Right renal pelvis (tissue), 4 donors: ENCODE measurements around the gene RTL1. TPM values are rescaled to one million over a fixed set of nuclear protein-coding genes. Genes with fewer than 3 reads are reported as not detected.

Experiments used
- DNase-seq, 4 donors: peaks; one replicate each; pipeline ENCODE4 v3.0.0-alpha.2; 2013; ENCODE audit warnings: low read depth in 4 of 4, low spot score in 3 of 4, missing footprints in 1 of 4
- polyA plus RNA-seq, 4 donors: library from polyadenylated mRNA; unstranded; fragments of 120-200 nt; gene quantifications; one replicate each; pipeline ENCODE4 v1.2.1, GENCODE V29; 2013; ENCODE audit not compliant: insufficient read length in 4 of 4

Gene RTL1
- polyA plus RNA-seq, 4 donors, result 0.06 to 0.08 TPM; not detected in 2

DNA sequence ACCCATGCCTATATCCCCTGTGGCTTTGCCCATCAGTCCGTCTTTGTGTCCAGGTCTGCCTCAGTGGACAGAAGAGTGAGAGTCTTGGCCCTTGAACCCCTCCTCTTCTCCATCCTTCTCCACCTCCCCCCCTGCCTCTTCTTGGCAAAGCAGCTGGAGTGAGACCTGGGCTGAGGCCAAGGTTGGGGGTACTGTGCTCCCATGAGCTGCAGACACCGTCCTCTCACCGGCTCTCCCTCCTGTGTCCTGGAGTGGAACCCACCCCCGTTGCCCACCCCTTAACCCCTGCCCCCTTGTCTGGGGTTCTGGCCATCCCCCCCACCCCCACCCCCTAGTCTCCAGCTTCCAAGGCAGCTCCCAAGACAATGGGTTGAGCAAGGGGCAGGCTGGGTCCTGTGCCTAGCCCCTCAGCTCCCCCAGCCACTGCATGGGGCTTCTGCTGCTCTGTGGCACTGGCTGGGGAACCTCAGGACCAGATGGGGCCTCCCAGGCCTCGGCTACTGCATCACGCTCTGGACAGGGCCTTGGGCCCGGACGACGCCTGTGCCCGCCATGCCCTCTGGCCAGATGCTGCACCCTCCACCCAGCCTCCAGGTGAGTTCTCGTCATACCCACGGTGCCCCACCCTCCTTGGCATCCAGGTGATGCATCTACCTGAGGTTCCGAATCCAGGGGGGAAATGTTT lies 35.7 kb downstream of the RTL1 start:
- no peak for DNase-seq

DNA sequence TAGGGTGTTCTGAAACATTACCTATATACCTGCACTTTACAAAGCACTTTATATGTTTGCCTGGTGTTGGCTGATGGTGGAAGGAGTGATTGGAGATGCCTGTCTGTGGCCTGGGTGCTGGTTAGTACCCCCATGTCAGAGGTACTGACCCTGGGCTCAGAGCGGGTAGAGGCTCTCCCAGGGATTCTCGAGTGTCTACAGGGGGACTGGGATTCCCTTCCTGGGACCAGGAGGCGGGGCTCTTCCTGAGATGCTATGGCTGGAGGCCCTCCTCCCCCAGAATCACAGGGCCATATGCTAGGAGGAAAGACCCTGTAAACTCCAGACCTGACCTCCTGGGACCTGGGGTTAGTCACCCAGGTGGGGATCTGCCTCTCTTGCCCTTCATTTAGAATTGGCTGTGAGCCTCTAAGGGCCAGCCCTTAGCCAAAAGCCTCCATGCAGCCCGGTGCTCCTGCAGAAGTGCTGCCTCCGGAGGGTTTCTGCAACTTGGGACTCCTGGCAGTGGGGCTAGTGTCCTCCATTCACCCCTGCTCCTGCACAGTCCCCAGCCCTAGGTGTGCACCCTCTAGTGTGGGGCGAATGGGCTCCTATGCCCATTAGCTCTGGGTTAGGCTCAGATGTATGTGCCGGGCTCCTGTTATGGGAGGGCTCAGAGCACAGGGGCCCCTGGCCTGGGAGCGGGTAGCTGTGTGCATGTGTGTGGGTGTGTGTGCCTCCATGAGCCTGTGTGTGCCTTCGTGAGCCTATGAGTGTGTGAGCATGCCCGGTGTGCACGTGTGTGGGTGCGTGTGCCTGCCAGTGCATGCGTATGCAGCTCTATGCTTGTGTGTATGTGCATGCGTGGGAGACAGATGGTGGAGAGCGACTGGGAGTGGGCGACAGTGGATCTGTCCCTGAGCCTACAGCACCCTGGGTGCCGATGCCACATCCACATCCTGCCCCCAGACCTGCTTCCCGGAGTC lies 36.6 kb downstream of the RTL1 start:
- no peak for DNase-seq

DNA sequence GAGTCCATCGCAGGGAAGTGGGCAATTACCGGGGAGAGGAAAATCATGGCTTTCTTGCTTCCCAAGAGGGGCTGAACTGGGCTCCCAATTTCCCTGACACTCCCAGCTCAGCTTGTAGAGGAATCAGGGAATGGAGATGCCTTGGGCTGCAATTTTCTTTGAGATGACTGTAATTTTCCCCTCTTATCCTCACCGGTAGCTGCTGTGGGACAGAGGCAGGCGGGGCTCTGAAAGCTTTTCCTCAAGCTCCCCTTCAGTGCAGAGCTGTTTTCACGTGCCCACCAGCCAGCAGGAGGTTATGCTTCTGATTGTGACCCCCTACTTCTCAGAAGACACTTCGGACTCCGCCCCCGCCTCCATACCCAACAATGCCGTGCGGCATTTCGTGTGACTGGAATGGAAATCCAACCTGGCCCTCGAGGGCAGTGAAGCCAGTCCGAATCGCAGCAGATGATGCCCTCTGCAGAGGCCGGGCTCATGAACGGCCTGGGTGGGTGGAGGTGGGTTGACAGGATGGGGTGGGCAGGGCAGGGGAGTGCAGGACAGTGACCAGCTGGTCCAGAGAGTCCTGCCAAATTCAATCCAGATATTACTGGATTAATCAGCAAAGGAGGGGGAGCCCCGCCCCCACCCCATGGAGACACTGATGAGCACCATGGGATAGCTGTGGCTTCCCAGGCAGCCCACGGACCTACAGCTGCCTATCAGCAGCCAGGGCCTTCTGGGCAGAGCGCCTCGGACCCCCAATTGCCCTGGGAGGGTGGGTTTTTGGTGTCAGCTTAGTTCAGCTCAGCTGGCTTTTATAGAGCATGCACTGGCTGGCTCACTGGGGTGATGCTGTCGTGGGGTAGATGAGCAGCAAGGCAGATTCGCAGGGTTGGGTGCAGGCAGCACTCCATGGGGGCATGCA lies 37.6 kb downstream of the RTL1 start:
- DNase-seq, result no peak

DNA sequence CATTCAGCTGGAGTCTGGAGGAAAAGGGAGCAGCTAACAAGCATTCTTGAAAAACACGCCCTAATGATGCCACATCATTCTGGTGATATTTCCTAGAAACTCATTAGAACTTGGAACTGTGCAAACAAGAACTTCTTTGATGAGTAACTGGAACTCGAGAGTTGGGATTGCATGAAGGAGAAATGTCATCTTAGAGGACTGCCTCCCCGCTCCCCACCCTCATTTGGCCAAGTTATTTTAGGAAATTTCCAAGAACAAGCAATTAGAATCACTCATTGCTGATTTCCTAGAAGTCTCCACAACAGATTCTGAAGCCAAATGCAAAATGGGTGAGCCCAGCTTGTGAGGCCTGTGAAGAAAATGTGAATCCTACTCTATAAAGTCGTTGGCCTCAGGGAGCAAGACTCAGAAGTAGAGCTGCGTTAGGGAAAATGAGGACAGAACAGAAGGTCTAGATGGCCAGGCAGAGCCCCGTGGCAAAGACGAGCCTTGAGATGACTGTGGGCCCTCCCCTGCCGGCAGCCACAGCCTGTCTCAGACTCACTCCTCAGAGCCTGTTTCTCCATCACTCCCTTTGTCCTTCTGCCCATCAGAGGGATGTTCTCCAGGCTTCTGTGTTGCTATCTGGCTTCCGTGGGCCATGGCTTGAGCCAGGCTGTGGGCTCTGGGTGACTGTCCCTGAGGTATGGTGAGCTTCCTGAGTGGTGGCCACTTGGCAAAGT lies 38.4 kb downstream of the RTL1 start:
- no peak for DNase-seq

DNA sequence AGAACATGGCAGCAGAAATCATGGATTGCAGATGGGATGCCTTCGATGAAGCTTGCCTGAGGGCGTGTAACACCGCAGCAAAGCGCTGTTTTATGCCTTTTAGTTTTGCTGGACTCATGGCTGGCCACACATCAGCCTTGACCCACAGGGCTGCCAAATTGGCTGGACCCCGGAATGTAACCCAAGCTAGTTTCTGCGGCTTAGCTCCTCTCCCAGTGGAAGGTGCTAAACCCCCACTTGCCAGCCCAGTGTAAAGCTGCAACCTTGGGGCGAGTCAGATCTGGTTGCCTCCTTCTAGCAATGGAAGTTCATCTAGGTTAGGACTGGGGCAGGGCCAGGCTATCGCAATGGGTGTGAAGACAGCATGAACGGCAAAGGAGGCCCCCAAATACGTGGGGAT lies 39.3 kb downstream of the RTL1 start:
- no peak for DNase-seq

DNA sequence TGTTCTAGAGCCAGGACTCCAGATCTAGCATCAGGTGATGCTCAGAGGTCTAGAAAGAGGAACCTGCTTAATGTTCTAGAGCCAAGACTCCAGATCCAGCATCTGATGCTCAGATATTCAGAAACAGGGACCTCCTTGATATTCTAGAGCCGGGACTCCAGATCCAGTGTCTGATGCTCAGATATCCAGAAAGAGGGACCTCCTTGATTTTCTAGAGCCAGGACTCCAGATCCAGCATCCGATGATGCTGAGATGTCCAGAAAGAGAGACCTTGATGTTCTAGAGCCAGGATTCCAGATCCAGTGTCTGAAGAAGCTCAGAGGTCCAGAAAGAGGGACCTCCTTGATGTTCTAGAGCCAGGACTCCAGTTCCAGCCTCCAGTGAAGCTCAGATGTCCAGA lies 40.7 kb downstream of the RTL1 start:
- no peak for DNase-seq

DNA sequence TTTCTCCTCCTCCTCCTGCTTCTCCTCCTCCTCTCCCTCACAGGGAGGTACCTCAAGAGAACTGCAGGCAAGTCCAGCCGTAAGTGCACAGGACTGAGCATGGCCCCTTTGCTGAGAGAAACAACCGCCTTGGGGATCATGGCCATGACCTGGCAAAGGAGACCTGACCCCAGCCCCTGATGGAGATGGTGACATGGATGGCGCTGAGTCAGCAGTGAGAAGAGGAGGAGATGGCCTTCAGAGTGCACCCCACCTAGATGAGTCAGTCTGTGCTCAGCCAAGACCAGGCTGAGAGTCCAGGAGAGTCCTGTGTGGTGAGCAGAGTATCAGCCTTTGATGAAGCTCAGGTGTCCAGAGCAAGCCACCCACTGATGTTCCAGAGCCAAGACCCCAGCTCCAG lies 41.2 kb downstream of the RTL1 start:
- DNase-seq, result no peak

DNA sequence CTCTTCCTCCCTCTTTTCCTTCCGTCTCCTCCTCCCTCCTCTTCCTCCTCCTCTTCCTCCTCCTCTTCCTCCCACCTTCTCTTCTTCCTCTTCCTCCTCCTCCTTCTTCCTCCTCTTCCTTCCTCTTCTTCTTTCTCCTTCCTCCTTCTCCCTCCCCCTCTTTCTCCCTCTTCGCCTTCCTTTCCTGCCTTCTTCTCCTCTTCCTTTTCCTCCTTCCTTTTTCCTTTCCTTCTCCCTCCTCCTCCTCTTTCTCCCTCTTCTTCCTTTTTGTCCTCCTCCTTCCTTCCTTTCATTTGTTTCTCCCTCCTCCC lies 41.6 kb downstream of the RTL1 start:
- no peak for DNase-seq

DNA sequence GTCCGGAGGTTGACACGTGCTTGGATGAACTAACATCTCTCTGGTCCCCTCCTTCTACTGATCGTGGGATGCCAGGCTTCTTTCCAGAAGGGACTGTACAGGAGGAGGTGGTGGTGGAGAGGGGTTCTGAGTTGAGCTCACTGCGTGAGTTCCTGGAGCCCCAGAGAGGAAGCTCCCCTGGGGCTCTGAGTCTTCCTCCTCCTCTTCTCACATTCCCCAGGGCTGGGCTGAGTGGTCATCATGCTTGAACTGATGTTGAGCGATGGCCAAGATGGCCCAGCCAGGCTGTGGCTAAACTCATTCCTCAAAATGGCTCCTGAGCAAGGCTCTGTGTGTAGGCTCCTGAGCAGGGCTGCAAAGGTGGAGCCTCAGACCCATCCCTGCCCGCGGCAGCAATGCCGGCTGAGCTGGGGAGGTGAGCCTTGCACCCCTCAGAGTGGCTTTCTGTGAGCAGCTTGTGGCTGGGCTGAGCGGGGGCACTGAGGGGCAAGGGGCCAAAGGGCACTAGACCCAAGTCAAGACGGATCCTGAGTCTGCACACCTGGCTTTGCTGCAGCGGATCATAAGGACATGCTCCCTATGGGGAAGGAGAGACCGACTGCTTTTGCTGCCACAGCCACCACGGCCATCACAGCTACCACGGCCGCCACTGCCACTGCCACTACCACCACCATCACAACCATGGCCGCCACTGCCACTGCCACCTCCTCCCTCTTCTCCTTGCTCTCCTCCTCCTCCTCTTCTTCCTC lies 42.2 kb downstream of the RTL1 start:
- DNase-seq, result no peak

DNA sequence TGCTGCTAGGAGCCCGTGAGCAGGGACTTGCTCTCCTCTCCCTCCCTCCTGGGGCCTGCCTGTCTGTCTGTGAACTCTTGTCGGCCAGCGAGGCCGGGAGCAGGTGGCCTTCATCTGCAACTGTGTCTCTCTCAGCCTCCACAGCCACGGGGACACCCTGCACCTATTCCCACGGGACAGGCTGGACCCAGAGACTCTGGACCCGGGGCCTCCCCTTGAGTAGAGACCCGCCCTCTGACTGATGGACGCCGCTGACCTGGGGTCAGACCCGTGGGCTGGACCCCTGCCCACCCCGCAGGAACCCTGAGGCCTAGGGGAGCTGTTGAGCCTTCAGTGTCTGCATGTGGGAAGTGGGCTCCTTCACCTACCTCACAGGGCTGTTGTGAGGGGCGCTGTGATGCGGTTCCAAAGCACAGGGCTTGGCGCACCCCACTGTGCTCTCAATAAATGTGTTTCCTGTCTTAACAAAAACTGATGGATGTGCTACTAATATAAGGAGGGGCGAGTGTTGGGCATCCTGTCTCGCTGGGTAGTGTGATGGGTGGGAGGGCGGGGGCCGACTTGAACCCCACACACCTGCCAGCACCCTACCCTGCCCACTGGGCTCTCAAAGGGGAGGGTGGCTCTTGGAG lies 42.9 kb downstream of the RTL1 start:
- DNase-seq, result no peak

DNA sequence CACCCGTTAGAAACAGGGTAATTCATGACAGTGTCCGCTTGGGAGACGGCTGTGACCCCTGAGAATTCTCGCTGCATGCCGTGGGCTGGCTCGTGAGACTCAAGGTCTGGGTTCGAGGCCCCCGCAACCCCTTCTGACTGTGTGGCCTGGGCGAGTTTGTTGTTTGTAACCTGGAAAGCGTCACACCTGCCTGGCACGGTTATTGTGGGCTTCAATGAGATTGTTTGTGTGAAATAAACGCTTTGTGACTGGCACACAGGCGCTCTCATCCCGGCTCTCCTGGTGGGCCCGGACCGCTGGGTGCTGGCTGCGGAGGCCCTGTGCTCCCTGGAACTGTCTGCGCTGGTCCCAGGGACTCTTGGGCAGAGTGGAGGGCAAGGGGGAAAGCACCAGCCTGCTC lies 43.7 kb downstream of the RTL1 start:
- no peak for DNase-seq

DNA sequence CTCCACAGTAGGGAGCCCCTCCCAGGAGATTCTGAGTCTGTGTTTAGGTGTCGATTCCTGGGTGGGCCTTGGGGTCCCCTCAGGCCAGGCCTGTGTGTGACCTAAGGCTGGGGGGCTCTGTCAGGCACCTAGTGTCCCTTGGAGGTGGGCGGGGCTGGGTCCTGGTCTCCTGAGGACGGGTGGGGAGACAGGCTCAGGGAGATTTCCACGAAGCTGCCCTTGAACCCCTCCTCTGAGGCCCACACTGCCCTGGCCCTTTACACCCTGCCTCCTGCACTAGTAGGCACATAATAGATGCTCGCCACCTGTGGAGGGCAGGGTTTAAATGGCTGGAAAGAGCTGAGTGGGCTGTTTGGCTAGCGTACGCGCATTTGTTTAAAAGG lies 44.7 kb downstream of the RTL1 start:
- no peak for DNase-seq

DNA sequence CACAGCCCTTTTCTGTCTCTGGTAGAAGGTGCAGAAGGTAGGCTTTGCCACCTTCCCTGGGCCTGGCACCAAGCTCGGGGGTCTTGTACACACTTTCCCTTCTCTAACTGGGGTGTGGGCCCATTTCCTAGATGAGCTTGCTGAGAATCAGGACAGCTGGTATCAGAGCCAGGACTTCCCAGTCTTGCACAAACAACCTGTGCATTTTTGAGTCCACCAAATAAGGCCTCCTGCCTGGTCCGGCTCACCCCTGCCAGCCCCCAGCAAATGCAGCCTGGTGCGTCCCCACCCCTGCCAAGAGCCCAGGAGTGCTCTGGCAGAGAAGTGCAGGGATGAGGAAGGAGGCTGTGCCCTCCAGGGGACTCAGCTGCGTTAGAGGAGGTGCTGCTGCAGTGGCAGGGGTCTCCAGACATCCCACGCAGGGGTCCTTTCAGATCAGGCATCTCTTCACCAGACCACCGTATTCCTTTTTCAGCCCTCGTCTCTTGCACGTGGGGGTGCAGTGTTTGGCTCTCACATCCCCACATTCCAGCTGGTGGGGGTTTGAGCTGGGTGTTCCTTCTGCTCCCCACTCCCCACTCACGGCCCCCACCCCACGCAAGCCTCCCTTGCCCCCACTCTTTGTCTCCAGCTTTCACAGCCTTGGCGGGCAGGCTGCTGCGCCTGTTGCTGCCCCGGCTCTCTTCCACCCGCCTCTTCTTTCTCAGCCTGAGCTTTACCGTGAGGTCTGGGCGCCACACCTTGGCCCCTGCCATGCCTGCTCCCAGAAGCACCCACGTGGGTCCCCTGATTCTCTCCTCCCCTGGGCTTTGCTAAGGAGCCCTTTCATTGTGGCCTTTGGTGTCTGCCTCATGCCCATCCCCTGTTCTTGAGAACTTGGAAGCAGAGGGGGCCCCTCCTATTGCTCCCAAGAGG lies 45.3 kb downstream of the RTL1 start:
- DNase-seq, result no peak

DNA sequence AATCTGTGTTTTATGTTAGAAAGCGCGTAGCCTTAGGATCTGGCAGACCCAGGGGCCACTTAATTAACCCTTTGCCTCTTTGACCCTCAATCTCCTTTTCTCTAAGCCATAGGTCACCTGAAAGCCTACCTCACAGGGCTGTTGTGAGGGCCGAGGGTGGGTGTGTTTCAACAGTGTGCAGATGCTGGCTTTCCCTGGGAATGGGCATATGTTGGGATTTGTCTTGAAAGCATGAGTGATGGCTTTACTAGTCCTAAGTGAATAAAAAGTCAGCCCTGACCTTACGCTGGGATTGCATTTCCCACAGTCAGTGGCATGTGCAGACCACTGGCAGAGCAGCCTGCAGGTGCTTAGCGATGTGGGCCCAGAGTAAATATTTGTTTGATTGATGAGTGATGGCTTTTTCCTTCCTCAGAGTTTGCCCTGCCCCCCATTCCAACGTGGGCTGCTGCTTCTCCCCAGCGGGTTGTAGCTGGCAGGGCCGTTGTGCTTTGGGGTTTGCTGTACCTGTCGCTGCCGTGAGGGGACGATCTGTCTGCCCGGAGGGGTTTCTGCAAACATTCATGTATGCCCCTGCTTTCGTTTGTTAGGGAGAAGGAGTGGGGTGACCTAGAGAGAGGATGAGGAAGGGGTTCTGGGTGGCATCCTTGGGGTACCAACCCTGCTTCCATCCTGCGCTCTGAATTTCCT lies 46.1 kb downstream of the RTL1 start:
- DNase-seq, result no peak

DNA sequence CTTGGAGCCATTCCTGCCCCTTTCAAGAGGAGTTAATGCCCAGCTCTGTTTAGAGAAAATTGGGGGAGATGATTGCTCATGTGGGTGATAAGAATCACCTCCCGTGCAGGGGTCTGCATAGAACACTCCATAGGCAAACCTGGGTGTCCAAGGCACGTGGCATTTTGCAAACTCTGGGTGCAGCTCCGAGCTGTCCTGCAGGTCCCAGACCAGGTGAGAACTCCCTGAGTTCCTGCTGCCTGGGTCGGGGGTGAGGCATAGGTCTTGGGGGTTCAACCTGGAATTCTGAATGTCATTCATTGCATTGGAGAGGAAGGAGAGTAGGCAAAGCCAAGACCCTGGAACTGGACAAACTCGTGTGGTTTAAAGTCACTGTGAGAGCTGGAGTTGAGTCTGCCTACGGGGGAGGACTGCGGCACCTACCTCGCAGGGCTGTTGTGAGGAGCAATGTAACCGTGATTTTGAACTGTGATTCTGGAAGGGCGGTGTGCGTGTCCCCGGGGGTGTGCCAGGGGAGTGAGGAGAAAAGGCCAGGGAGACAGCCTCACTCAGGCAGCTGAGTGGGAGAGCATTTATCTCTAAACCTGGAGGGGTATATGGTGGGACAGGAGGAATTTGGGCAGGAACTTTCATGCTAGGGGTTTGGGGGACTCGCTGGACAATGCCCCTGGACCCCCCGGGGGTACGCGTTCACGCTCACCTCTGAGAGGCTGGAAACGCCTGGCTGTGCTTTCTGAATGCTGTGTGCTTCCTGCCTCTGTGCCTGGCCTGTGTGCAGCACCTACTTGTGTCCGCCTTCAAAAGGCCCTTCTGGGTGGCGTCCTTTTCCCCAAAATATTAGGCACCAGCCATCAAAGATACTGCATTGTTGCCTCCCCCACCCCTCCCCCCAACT lies 47.2 kb downstream of the RTL1 start:
- no peak for DNase-seq

DNA sequence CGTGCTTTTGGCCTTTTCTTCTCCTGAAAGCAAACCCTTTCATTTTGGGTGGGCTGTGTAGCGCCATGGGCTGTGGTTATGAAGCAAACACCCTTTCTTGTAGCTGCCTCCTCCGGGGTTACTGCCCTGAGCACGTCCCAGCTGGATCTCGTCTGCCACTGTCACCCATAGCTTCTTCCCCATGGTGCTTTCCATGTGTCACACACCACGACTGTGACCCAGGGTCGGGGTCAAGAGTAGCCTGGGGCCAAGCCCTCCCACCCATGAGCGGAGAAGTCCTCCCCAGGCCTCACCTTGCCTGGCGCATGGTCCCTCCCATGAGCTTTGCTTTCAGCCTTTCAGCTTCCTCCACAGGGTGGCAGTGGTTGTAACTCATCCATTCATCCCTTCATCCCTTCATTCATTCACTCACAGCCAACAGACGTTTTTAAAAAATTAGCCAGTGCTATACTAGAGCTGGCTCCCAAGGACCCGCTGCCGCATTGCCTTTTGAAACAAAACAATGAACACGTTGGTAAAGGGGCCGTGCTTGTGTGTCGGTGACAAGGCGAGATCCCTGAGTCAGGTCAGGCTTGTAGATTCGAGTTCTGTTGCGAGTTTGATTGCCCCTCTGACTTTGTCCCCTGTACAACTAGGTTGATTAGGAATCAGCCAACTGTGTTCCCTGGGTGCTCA lies 48.1 kb downstream of the RTL1 start:
- no peak for DNase-seq
